GM12874 (cell line): Measurements from ENCODE around the gene METTL6.

ENCODE experiments used
- CTCF ChIP-seq: IDR thresholded peaks from 2 replicates; pipeline ENCODE4 v1.5.1; 2011; ENCODE audit warnings: low read depth, mild to moderate bottlenecking, control low read depth, low read length, moderate library complexity; ENCODE audit not compliant: insufficient read depth

The METTL6 gene

GRCh38 chr3:15427182-15427880 is at the start of gene METTL6, which contains the start of gene EAF1:
METTL6 (minus strand) TSS chr3:15427544; CDS start chr3:15426511, 1,033 bp downstream.
EAF1 (plus strand) TSS chr3:15427598; CDS start chr3:15427780, 182 bp downstream.
- TF ChIP-seq CTCF: peak; percentile 33; the same call in 1 of the 2 replicates

- TF ChIP-seq CTCF: no peak
These were observed 49.0 kb upstream of the METTL6 start for GRCh38 chr3:15476378-15476777.

- TF ChIP-seq CTCF: no peak
These were observed 47.8 kb upstream of the METTL6 start for GRCh38 chr3:15475161-15475560.

GRCh38 chr3:15471861-15472260 is 44.5 kb upstream of the METTL6 start:
- no peak for TF ChIP-seq CTCF

GRCh38 chr3:15470849-15471248 is 43.5 kb upstream of the METTL6 start:
- no peak for TF ChIP-seq CTCF

GRCh38 chr3:15470261-15470660 is 42.9 kb upstream of the METTL6 start:
- peak; percentile 30; the same call in 1 of the 2 replicates for TF ChIP-seq CTCF

- TF ChIP-seq CTCF: no peak
These were observed 40.2 kb upstream of the METTL6 start for GRCh38 chr3:15467227-15468181.
